Measurements from ENCODE around the gene DLGAP3.

The DLGAP3 gene

GRCh38 chr1:34851431-34852105 is 77.9 kb downstream of the DLGAP3 start:
- TF ChIP-seq FOXP2 (optimal IDR thresholded peaks at IDR 0.05; ENCODE audit: borderline replicate concordance, extremely low read depth, extremely low read length, insufficient read depth), result no peak
- TF ChIP-seq REST (IDR thresholded peaks at IDR 0.05; ENCODE audit: insufficient read depth in 1 of 2, low read depth in 2 of 2, low read length in 2 of 2), result no peak
- no peak for TF ChIP-seq TAF1 (IDR thresholded peaks at IDR 0.05; ENCODE audit: borderline replicate concordance, insufficient read depth, low read length)
- no peak for TF ChIP-seq SIN3A (IDR thresholded peaks at IDR 0.05; ENCODE audit: borderline replicate concordance, insufficient read depth, low read length)
- no peak for TF ChIP-seq POLR2AphosphoS5 (IDR thresholded peaks at IDR 0.05; ENCODE audit: low read depth, low read length)

- no peak for TF ChIP-seq POLR2AphosphoS5 (IDR thresholded peaks at IDR 0.05; ENCODE audit: low read depth, low read length)
- TF ChIP-seq TAF1 (IDR thresholded peaks at IDR 0.05; ENCODE audit: borderline replicate concordance, insufficient read depth, low read length), result no peak
- no peak for TF ChIP-seq FOXP2 (optimal IDR thresholded peaks at IDR 0.05; ENCODE audit: borderline replicate concordance, extremely low read depth, extremely low read length, insufficient read depth)
- no peak for TF ChIP-seq SIN3A (IDR thresholded peaks at IDR 0.05; ENCODE audit: borderline replicate concordance, insufficient read depth, low read length)
- TF ChIP-seq REST (IDR thresholded peaks at IDR 0.05; ENCODE audit: insufficient read depth in 1 of 2, low read depth in 2 of 2, low read length in 2 of 2), result no peak
Observed at GRCh38 chr1:34850382-34850781, 79.1 kb downstream of the DLGAP3 start.

GRCh38 chr1:34847094-34847493 is 82.4 kb downstream of the DLGAP3 start:
- TF ChIP-seq FOXP2 (optimal IDR thresholded peaks at IDR 0.05; ENCODE audit: borderline replicate concordance, extremely low read depth, extremely low read length, insufficient read depth) (no peak), REST (IDR thresholded peaks at IDR 0.05; ENCODE audit: insufficient read depth in 1 of 2, low read depth in 2 of 2, low read length in 2 of 2) (no peak), SIN3A (IDR thresholded peaks at IDR 0.05; ENCODE audit: borderline replicate concordance, insufficient read depth, low read length) (no peak), POLR2AphosphoS5 (IDR thresholded peaks at IDR 0.05; ENCODE audit: low read depth, low read length) (no peak), TAF1 (IDR thresholded peaks at IDR 0.05; ENCODE audit: borderline replicate concordance, insufficient read depth, low read length) (no peak)

GRCh38 chr1:34846265-34846664 is 83.2 kb downstream of the DLGAP3 start:
- TF ChIP-seq TAF1 (IDR thresholded peaks at IDR 0.05; ENCODE audit: borderline replicate concordance, insufficient read depth, low read length) (no peak), SIN3A (IDR thresholded peaks at IDR 0.05; ENCODE audit: borderline replicate concordance, insufficient read depth, low read length) (no peak), POLR2AphosphoS5 (IDR thresholded peaks at IDR 0.05; ENCODE audit: low read depth, low read length) (no peak)

- TF ChIP-seq TAF1 (IDR thresholded peaks at IDR 0.05; ENCODE audit: borderline replicate concordance, insufficient read depth, low read length) (no peak), SIN3A (IDR thresholded peaks at IDR 0.05; ENCODE audit: borderline replicate concordance, insufficient read depth, low read length) (no peak), POLR2AphosphoS5 (IDR thresholded peaks at IDR 0.05; ENCODE audit: low read depth, low read length) (no peak), FOXP2 (optimal IDR thresholded peaks at IDR 0.05; ENCODE audit: borderline replicate concordance, extremely low read depth, extremely low read length, insufficient read depth) (no peak), REST (IDR thresholded peaks at IDR 0.05; ENCODE audit: insufficient read depth in 1 of 2, low read depth in 2 of 2, low read length in 2 of 2) (no peak)
Observed at GRCh38 chr1:34845131-34845901, 84.1 kb downstream of the DLGAP3 start.
